H1 (cell line): ENCODE results near the gene RSPO3. TPM values are rescaled to one million over a fixed set of nuclear protein-coding genes. Genes with fewer than 3 reads are reported as not detected.

ENCODE experiments used
- CTCF ChIA-PET: fragments of 300-600 bp; sonication (Branson Sonifier 250); formaldehyde crosslinking; loops from one replicate; lab custom pipeline; 2021; ENCODE audit not compliant: partially characterized antibody; lab: Charles Lee
- POLR2A ChIA-PET: fragments of 300-600 bp; sonication (Branson Sonifier 250); formaldehyde crosslinking; loops from one replicate; lab custom pipeline; 2021; ENCODE audit warnings: inconsistent platforms; ENCODE audit not compliant: partially characterized antibody; lab: Charles Lee
- DNase-seq, 2 experiments: peaks; one replicate each; pipeline versions ENCODE4 v3.0.0 to v3.0.0-alpha.2; 2010 to 2022; ENCODE audit warnings: low spot score in 2 of 2, low read depth in 1 of 2, mixed read lengths in 1 of 2
- FAIRE-seq: peaks from 2 replicates; lab custom pipeline; 2011; peaks lifted over from hg19 to GRCh38; lab: Jason Lieb, UNC
- H2AFZ ChIP-seq: 2 replicates; pipeline ENCODE4 v1.8.1; 2012; ENCODE audit warnings: low read length, inconsistent platforms
- H2AK5ac ChIP-seq: 2 replicates; pipeline ENCODE4 v1.6.1; 2013; ENCODE audit warnings: low read depth, low read length
- H2BK120ac ChIP-seq: replicated peaks from 2 replicates; pipeline ENCODE3; 2013; ENCODE audit warnings: low read depth, low read length, inconsistent platforms
- H2BK12ac ChIP-seq: 2 replicates; pipeline ENCODE4 v1.6.1; 2013; ENCODE audit warnings: low read depth, low read length
- H2BK15ac ChIP-seq: 2 replicates; pipeline ENCODE4 v1.6.1; 2013; ENCODE audit warnings: low read length
- H2BK20ac ChIP-seq: 2 replicates; pipeline ENCODE4 v1.6.1; 2013; ENCODE audit warnings: low read length
- H2BK5ac ChIP-seq: 2 replicates; pipeline ENCODE4 v1.6.1; 2013; ENCODE audit warnings: low read depth, low read length
- H3K14ac ChIP-seq: 2 replicates; pipeline ENCODE4 v1.6.1; 2013; ENCODE audit warnings: inconsistent platforms; ENCODE audit not compliant: insufficient read length
- H3K18ac ChIP-seq: 2 replicates; pipeline ENCODE4 v1.6.1; 2013; ENCODE audit warnings: low read length; ENCODE audit errors: extremely low read depth
- H3K23ac ChIP-seq: 2 replicates; pipeline ENCODE4 v1.6.1; 2013; ENCODE audit warnings: inconsistent platforms; ENCODE audit not compliant: insufficient read length
- H3K23me2 ChIP-seq: 2 replicates; pipeline ENCODE4 v1.6.1; 2013; ENCODE audit warnings: low read depth, low read length
- H3K27ac ChIP-seq: 2 replicates; pipeline ENCODE4 v1.6.1; 2011; ENCODE audit warnings: low read depth, low read length, inconsistent platforms
- H3K27me3 ChIP-seq, 4 experiments: replicated peaks in 1 of 4; 1 replicate in 1 of 4; 2 replicates in 3 of 4; pipeline versions ENCODE4 v1.6.1 to v1.8.1; 2011 to 2013; ENCODE audit warnings: low read length in 3 of 4, mild to moderate bottlenecking in 3 of 4, inconsistent platforms in 2 of 4, mixed read lengths in 2 of 4, moderate library complexity in 1 of 4; ENCODE audit not compliant: control insufficient read depth in 3 of 4, insufficient read depth in 3 of 4; ENCODE audit errors: extremely low read depth in 1 of 4
- H3K36me3 ChIP-seq, 4 experiments: 2 replicates each; pipeline versions ENCODE4 v1.6.1 to v1.8.1; 2011 to 2013; ENCODE audit warnings: mild to moderate bottlenecking in 4 of 4, low read length in 3 of 4, moderate library complexity in 2 of 4, control low read depth in 1 of 4, inconsistent platforms in 1 of 4; ENCODE audit not compliant: insufficient read depth in 4 of 4, control insufficient read depth in 2 of 4
- H3K4ac ChIP-seq: replicated peaks from 2 replicates; pipeline ENCODE3; 2013; ENCODE audit warnings: low read length, low read depth, mixed read lengths, inconsistent platforms; ENCODE audit not compliant: insufficient read length
- H3K4me1 ChIP-seq, 4 experiments: replicated peaks in 1 of 4; 1 replicate in 1 of 4; 2 replicates in 3 of 4; pipeline versions ENCODE4 v1.6.1 to v1.8.1; 2011 to 2013; ENCODE audit warnings: low read length in 3 of 4, inconsistent platforms in 2 of 4, mixed read lengths in 1 of 4; ENCODE audit not compliant: insufficient read depth in 4 of 4, control insufficient read depth in 3 of 4
- H3K4me2 ChIP-seq, 2 experiments: 2 replicates each; pipeline versions ENCODE4 v1.6.1 to v1.8.1; 2011 to 2013; ENCODE audit warnings: low read depth in 2 of 2, low read length in 2 of 2, control low read depth in 1 of 2, inconsistent platforms in 1 of 2, mild to moderate bottlenecking in 1 of 2; ENCODE audit not compliant: insufficient read depth in 1 of 2
- H3K4me3 ChIP-seq, 4 experiments: fragments of 200-600, 300-600 bp in 1 of 4; sonication (generic), shearing (Covaris generic), sonication (Bioruptor Twin) in 1 of 4; 2 replicates each; pipeline versions ENCODE4 v1.5.1 to v1.8.1; 2011 to 2016; ENCODE audit warnings: low read length in 4 of 4, low read depth in 3 of 4, control low read depth in 2 of 4, inconsistent platforms in 2 of 4, mild to moderate bottlenecking in 2 of 4, mixed read lengths in 1 of 4, moderate library complexity in 1 of 4; ENCODE audit not compliant: insufficient read depth in 2 of 4; ENCODE audit errors: extremely low read depth in 1 of 4
- H3K56ac ChIP-seq: replicated peaks from 2 replicates; pipeline ENCODE3; 2013; ENCODE audit warnings: low read depth, mild to moderate bottlenecking, mixed read lengths, low read length, inconsistent platforms; ENCODE audit not compliant: insufficient read length
- H3K79me1 ChIP-seq: 2 replicates; pipeline ENCODE4 v1.6.1; 2013; ENCODE audit warnings: low read depth, low read length, control low read depth
- H3K79me2 ChIP-seq, 2 experiments: 2 replicates each; pipeline versions ENCODE4 v1.6.1 to v1.8.1; 2012 to 2013; ENCODE audit warnings: low read length in 2 of 2, mild to moderate bottlenecking in 2 of 2, inconsistent platforms in 1 of 2; ENCODE audit not compliant: insufficient read depth in 2 of 2, control insufficient read depth in 1 of 2
- H3K9ac ChIP-seq, 4 experiments: replicated peaks in 1 of 4; 1 replicate in 1 of 4; 2 replicates in 3 of 4; pipeline versions ENCODE4 v1.6.1 to v1.8.1; 2011 to 2013; ENCODE audit warnings: low read depth in 3 of 4, low read length in 3 of 4, control low read depth in 2 of 4, mild to moderate bottlenecking in 2 of 4, moderate library complexity in 2 of 4, inconsistent platforms in 1 of 4; ENCODE audit errors: extremely low read depth in 1 of 4
- H3K9me3 ChIP-seq, 2 experiments: 2 replicates each; pipeline versions ENCODE4 v1.6.1 to v1.8.1; 2012 to 2013; ENCODE audit warnings: mild to moderate bottlenecking in 2 of 2, moderate library complexity in 2 of 2, control low read depth in 1 of 2, inconsistent platforms in 1 of 2, low read depth in 1 of 2, low read length in 1 of 2, mixed read lengths in 1 of 2; ENCODE audit not compliant: insufficient read depth in 2 of 2
- H4K20me1 ChIP-seq, 2 experiments: replicated peaks in 1 of 2; 2 replicates each; pipeline versions ENCODE3 to v1.8.1; 2011 to 2013; ENCODE audit warnings: inconsistent platforms in 2 of 2, low read length in 2 of 2, mild to moderate bottlenecking in 1 of 2; ENCODE audit not compliant: insufficient read depth in 2 of 2, control insufficient read depth in 1 of 2
- H4K5ac ChIP-seq: 2 replicates; pipeline ENCODE4 v1.6.1; 2013; ENCODE audit warnings: low read length, low read depth, mixed read lengths, inconsistent platforms; ENCODE audit not compliant: insufficient read length
- H4K8ac ChIP-seq: 2 replicates; pipeline ENCODE4 v1.8.0; 2013; ENCODE audit warnings: mild to moderate bottlenecking, moderate library complexity, low read length, inconsistent platforms; ENCODE audit not compliant: insufficient read depth; ENCODE audit errors: extremely low read depth
- H4K91ac ChIP-seq: replicated peaks from 2 replicates; pipeline ENCODE3; 2013; ENCODE audit warnings: low read length, mixed read lengths, inconsistent platforms; ENCODE audit not compliant: insufficient read length
- ASH2L ChIP-seq: fragments of 200-600, 300-600 bp; sonication (generic); IDR thresholded peaks from one replicate; pipeline ENCODE4 v1.7.1; 2017; ENCODE audit warnings: low read length
- CEBPB ChIP-seq: IDR thresholded peaks from 2 replicates; pipeline ENCODE4 v1.6.1; 2012; ENCODE audit warnings: low read depth, low read length
- CREB1 ChIP-seq: IDR thresholded peaks from 2 replicates; pipeline ENCODE4 v1.6.1; 2012; ENCODE audit warnings: inconsistent platforms
- GABPA ChIP-seq: IDR thresholded peaks from 2 replicates; pipeline ENCODE4 v1.6.1; 2011; ENCODE audit warnings: mild to moderate bottlenecking, low read length, moderate library complexity, borderline replicate concordance; ENCODE audit not compliant: insufficient read depth
- HDAC2 ChIP-seq, 2 experiments: fragments of 300-600 bp in 1 of 2; sonication (generic) in 1 of 2; IDR thresholded peaks; 2 replicates each; pipeline ENCODE4 v1.6.1; 2011 to 2012; ENCODE audit warnings: low read depth in 2 of 2, low read length in 2 of 2, mild to moderate bottlenecking in 2 of 2, moderate library complexity in 2 of 2, borderline replicate concordance in 1 of 2, inconsistent platforms in 1 of 2
- KDM4A ChIP-seq: IDR thresholded peaks from one replicate; pipeline ENCODE4 v1.7.1; 2012; ENCODE audit warnings: low read depth, mild to moderate bottlenecking, moderate library complexity, low read length, inconsistent platforms; ENCODE audit not compliant: severe bottlenecking
- RAD21 ChIP-seq, 2 experiments: IDR thresholded peaks in 1 of 2; conservative IDR thresholded peaks in 1 of 2; 2 replicates each; pipeline ENCODE4 v1.6.1; 2011; ENCODE audit warnings: low read depth in 2 of 2, low read length in 2 of 2, improper control_type of control experiment in 1 of 2, inconsistent platforms in 1 of 2, mild to moderate bottlenecking in 1 of 2, moderate library complexity in 1 of 2
- SIN3A ChIP-seq, 2 experiments: IDR thresholded peaks in 1 of 2; conservative IDR thresholded peaks in 1 of 2; 2 replicates each; pipeline ENCODE4 v1.6.1; 2011 to 2012; ENCODE audit warnings: low read length in 2 of 2, improper control_type of control experiment in 1 of 2, low read depth in 1 of 2, mild to moderate bottlenecking in 1 of 2
- TEAD4 ChIP-seq: IDR thresholded peaks from 2 replicates; pipeline ENCODE4 v1.6.1; 2012; ENCODE audit warnings: low read depth, low read length, inconsistent platforms, mixed read lengths
- polyA plus RNA-seq, 7 experiments: library from polyadenylated mRNA; depleted of rRNA in 3 of 7; stranded (reverse) in 5 of 7; unstranded in 2 of 7; fragments of >200 nt in 5 of 7; fragments of 200-250 nt in 2 of 7; gene quantifications; 1 replicate in 5 of 7; 2 replicates in 1 of 7; 4 replicates in 1 of 7; pipeline versions ENCODE4 v1.2.1 to v1.2.3, GENCODE V29; 2011 to 2013; ENCODE audit warnings: missing spikeins in 2 of 7, mixed read lengths in 2 of 7
- total RNA-seq: library from RNA; stranded (reverse); fragmentation: NEBNext Ultra II Directional; extraction: Animal tissue kit (Norgen Biotek cat#: 25700); gene quantifications from 2 replicates; pipeline ENCODE4 v1.2.1, GENCODE V29; 2021

The RSPO3 gene
- total and polyA plus RNA-seq, 2 of the 8 experiments (the other 6 are each of a cell fraction or from before 2014, with no cell fraction given): not detected

GRCh38 chr6:127180426-127180825 lies 62.0 kb downstream of the RSPO3 start:
- Histone ChIP-seq H3K79me2 (no peaks in the 10 kb centered on the region), H3K9ac (no peak overlapping the region), H2BK120ac (no peak overlapping the region), H3K36me3 (0 out of 8 replicates have a peak, but pooled peaks cover 0 to 3% (median 0%) of the 10 kb centered on the region in 4 experiments), H3K79me1 (no peaks in the 10 kb centered on the region), H3K14ac (no peak overlapping the region), H3K4ac (no peak overlapping the region), H4K91ac (no peak overlapping the region), H4K20me1 (no peaks in the 10 kb centered on the region), H3K9me3 (no peaks in the 10 kb centered on the region), H2BK12ac (no peak overlapping the region), H3K4me1 (no peaks in the 10 kb centered on the region; a peak in 1 of 7 replicates), H2BK5ac (no peak overlapping the region), H3K27ac (no peak overlapping the region), H2BK15ac (no peak overlapping the region), H3K23ac (no peak overlapping the region), H2AK5ac (no peak overlapping the region), H2AFZ (no peak overlapping the region), H3K18ac (no peak overlapping the region), H2BK20ac (no peak overlapping the region), H4K8ac (no peak overlapping the region), H3K23me2 (no peaks in the 10 kb centered on the region), H3K4me2 (no peak overlapping the region), H3K56ac (no peak overlapping the region), H3K4me3 (no peak overlapping the region), H4K5ac (no peak overlapping the region), H3K27me3 (peaks cover 0 to 1% (median 0%) of the 10 kb centered on the region in 4 experiments; a peak in 1 of 7 replicates)
- TF ChIP-seq SIN3A (conservative IDR thresholded peaks at IDR 0.05 in 1 of 2, IDR thresholded peaks at IDR 0.05 in 1 of 2; ENCODE audit: low read depth in 1 of 2, low read length in 2 of 2) (no peak), CREB1 (no peak), TEAD4 (no peak), RAD21 (IDR thresholded peaks at IDR 0.05 in 1 of 2, conservative IDR thresholded peaks at IDR 0.05 in 1 of 2; ENCODE audit: low read depth in 2 of 2, low read length in 2 of 2) (no peak), CEBPB (no peak), HDAC2 (IDR thresholded peaks at IDR 0.05; ENCODE audit: borderline replicate concordance in 1 of 2, low read depth in 2 of 2, low read length in 2 of 2) (no peak), GABPA (no peak), KDM4A (no peak), ASH2L (no peak)
- FAIRE-seq (no peak), DNase-seq (no peak)
- ChIA-PET POLR2A (no interaction called here), CTCF (no interaction called here)
